Activated naive CD4-positive, alpha-beta T cell treated with anti-CD3 and anti-CD28 coated beads, Interleukin-2, amount 50 U/mL, for 24 hours (primary cell): Measurements from ENCODE around the gene CNPPD1.
A peak's percentile ranks its signal among the peaks of the same experiment; 100 is the strongest.

Experiments used
- H3K27ac Mint-ChIP-seq: one replicate; pipeline ENCODE4 v1.8.0; 2021; ENCODE audit warnings: mild to moderate bottlenecking, mixed read lengths
- H3K27me3 Mint-ChIP-seq: one replicate; pipeline ENCODE4 v1.8.0; 2021; ENCODE audit warnings: mixed read lengths
- H3K36me3 Mint-ChIP-seq: one replicate; pipeline ENCODE4 v1.8.0; 2021; ENCODE audit warnings: mixed read lengths
- H3K4me1 Mint-ChIP-seq: one replicate; pipeline ENCODE4 v1.8.0; 2021; ENCODE audit warnings: mixed read lengths
- H3K4me3 Mint-ChIP-seq: one replicate; pipeline ENCODE4 v1.8.0; 2021; ENCODE audit warnings: mild to moderate bottlenecking, mixed read lengths
- H3K9me3 Mint-ChIP-seq: one replicate; pipeline ENCODE4 v1.8.0; 2021; ENCODE audit warnings: mixed read lengths

Gene CNPPD1

GRCh38 chr2:219160186-219161017 is 16.3 kb downstream of the CNPPD1 start, which contains the start of gene NHEJ1:
Gene NHEJ1 (minus strand): TSS chr2:219160815. CDS start chr2:219158362, 2,453 bp downstream.
- peak within 1 kb of the TSS; percentile 100 for H3K27ac Mint-ChIP-seq
- H3K4me3 Mint-ChIP-seq = peak within 1 kb of the TSS; percentile 94
- H3K9me3 Mint-ChIP-seq = no peaks in the 10 kb centered on the region
- H3K27me3 Mint-ChIP-seq = no peaks in the 10 kb centered on the region
- H3K4me1 Mint-ChIP-seq = peaks cover 25% of the 10 kb centered on the region
- H3K36me3 Mint-ChIP-seq = peaks cover 2% of the 10 kb centered on the region

- Mint-ChIP-seq H3K27me3 (no peaks in the 10 kb centered on the region), H3K27ac (peak overlapping the region; percentile 91), H3K9me3 (no peaks in the 10 kb centered on the region), H3K4me3 (peak overlapping the region; percentile 94), H3K4me1 (peaks cover 25% of the 10 kb centered on the region), H3K36me3 (peaks cover 2% of the 10 kb centered on the region)
Measured at GRCh38 chr2:219159771-219160185, 16.9 kb downstream of the CNPPD1 start.

- Mint-ChIP-seq H3K9me3 (no peaks in the 10 kb centered on the region), H3K27me3 (no peaks in the 10 kb centered on the region), H3K36me3 (peaks cover 6% of the 10 kb centered on the region), H3K27ac (no peak overlapping the region), H3K4me1 (peaks cover 25% of the 10 kb centered on the region), H3K4me3 (peak overlapping the region; percentile 7)
Measured at GRCh38 chr2:219158586-219158985, 18.1 kb downstream of the CNPPD1 start.

GRCh38 chr2:219158025-219158424 is 18.7 kb downstream of the CNPPD1 start:
- H3K4me3 Mint-ChIP-seq = no peak overlapping the region
- no peaks in the 10 kb centered on the region for H3K27me3 Mint-ChIP-seq
- no peaks in the 10 kb centered on the region for H3K9me3 Mint-ChIP-seq
- H3K4me1 Mint-ChIP-seq = peaks cover 25% of the 10 kb centered on the region
- peaks cover 6% of the 10 kb centered on the region for H3K36me3 Mint-ChIP-seq
- no peak overlapping the region for H3K27ac Mint-ChIP-seq

GRCh38 chr2:219157396-219157795 is 19.3 kb downstream of the CNPPD1 start:
- no peak overlapping the region for H3K4me3 Mint-ChIP-seq
- no peaks in the 10 kb centered on the region for H3K27me3 Mint-ChIP-seq
- peaks cover 6% of the 10 kb centered on the region for H3K36me3 Mint-ChIP-seq
- H3K4me1 Mint-ChIP-seq = peaks cover 25% of the 10 kb centered on the region
- H3K9me3 Mint-ChIP-seq = no peaks in the 10 kb centered on the region
- H3K27ac Mint-ChIP-seq = no peak overlapping the region

GRCh38 chr2:219155054-219155644 is 21.6 kb downstream of the CNPPD1 start:
- Mint-ChIP-seq H3K4me1 (peaks cover 13% of the 10 kb centered on the region), H3K4me3 (no peak overlapping the region), H3K36me3 (peaks cover 9% of the 10 kb centered on the region), H3K27me3 (no peaks in the 10 kb centered on the region), H3K9me3 (no peaks in the 10 kb centered on the region), H3K27ac (no peak overlapping the region)

- H3K36me3 Mint-ChIP-seq = peaks cover 23% of the 10 kb centered on the region
- no peak overlapping the region for H3K27ac Mint-ChIP-seq
- H3K4me3 Mint-ChIP-seq = no peak overlapping the region
- no peaks in the 10 kb centered on the region for H3K27me3 Mint-ChIP-seq
- no peaks in the 10 kb centered on the region for H3K9me3 Mint-ChIP-seq
- H3K4me1 Mint-ChIP-seq = no peaks in the 10 kb centered on the region
Measured at GRCh38 chr2:219149667-219150066, 27.1 kb downstream of the CNPPD1 start.

- no peak overlapping the region for H3K4me3 Mint-ChIP-seq
- peaks cover 37% of the 10 kb centered on the region for H3K36me3 Mint-ChIP-seq
- H3K4me1 Mint-ChIP-seq = no peaks in the 10 kb centered on the region
Measured at GRCh38 chr2:219142329-219142728, 34.4 kb downstream of the CNPPD1 start.

GRCh38 chr2:219140722-219141121 is 36.0 kb downstream of the CNPPD1 start:
- Mint-ChIP-seq H3K27me3 (no peaks in the 10 kb centered on the region), H3K36me3 (peaks cover 31% of the 10 kb centered on the region), H3K9me3 (no peaks in the 10 kb centered on the region), H3K4me1 (no peaks in the 10 kb centered on the region), H3K4me3 (no peak overlapping the region), H3K27ac (no peak overlapping the region)

More at GRCh38 chr2:219142329-219142728, 34.4 kb downstream of the CNPPD1 start:
- Mint-ChIP-seq H3K27ac (no peak overlapping the region), H3K9me3 (no peaks in the 10 kb centered on the region), H3K27me3 (no peaks in the 10 kb centered on the region)

- Mint-ChIP-seq H3K36me3 (peaks cover 13% of the 10 kb centered on the region), H3K4me3 (no peak overlapping the region), H3K27ac (no peak overlapping the region), H3K9me3 (no peaks in the 10 kb centered on the region), H3K4me1 (peaks cover 1% of the 10 kb centered on the region), H3K27me3 (no peaks in the 10 kb centered on the region)
Measured at GRCh38 chr2:219133976-219134375, 42.7 kb downstream of the CNPPD1 start.

- H3K27ac Mint-ChIP-seq = no peak overlapping the region
- peaks cover 6% of the 10 kb centered on the region for H3K36me3 Mint-ChIP-seq
- H3K4me3 Mint-ChIP-seq = no peak overlapping the region
- H3K9me3 Mint-ChIP-seq = no peaks in the 10 kb centered on the region
- peaks cover 6% of the 10 kb centered on the region for H3K4me1 Mint-ChIP-seq
- H3K27me3 Mint-ChIP-seq = no peaks in the 10 kb centered on the region
Measured at GRCh38 chr2:219131744-219132143, 45.0 kb downstream of the CNPPD1 start.

GRCh38 chr2:219131327-219131726 is 45.4 kb downstream of the CNPPD1 start:
- H3K36me3 Mint-ChIP-seq = peaks cover 6% of the 10 kb centered on the region
- no peaks in the 10 kb centered on the region for H3K27me3 Mint-ChIP-seq
- no peak overlapping the region for H3K4me3 Mint-ChIP-seq
- no peaks in the 10 kb centered on the region for H3K9me3 Mint-ChIP-seq
- H3K4me1 Mint-ChIP-seq = peaks cover 6% of the 10 kb centered on the region
- no peak overlapping the region for H3K27ac Mint-ChIP-seq

- Mint-ChIP-seq H3K4me1 (peaks cover 19% of the 10 kb centered on the region), H3K27me3 (no peaks in the 10 kb centered on the region), H3K4me3 (no peak overlapping the region), H3K9me3 (no peaks in the 10 kb centered on the region), H3K36me3 (peaks cover 6% of the 10 kb centered on the region), H3K27ac (no peak overlapping the region)
Measured at GRCh38 chr2:219129589-219129988, 47.1 kb downstream of the CNPPD1 start.

GRCh38 chr2:219128396-219128795 is 48.3 kb downstream of the CNPPD1 start:
- no peaks in the 10 kb centered on the region for H3K27me3 Mint-ChIP-seq
- no peak overlapping the region for H3K4me3 Mint-ChIP-seq
- peaks cover 6% of the 10 kb centered on the region for H3K36me3 Mint-ChIP-seq
- no peaks in the 10 kb centered on the region for H3K9me3 Mint-ChIP-seq
- H3K4me1 Mint-ChIP-seq = peaks cover 30% of the 10 kb centered on the region
- H3K27ac Mint-ChIP-seq = no peak overlapping the region

GRCh38 chr2:219127037-219127635 is 49.6 kb downstream of the CNPPD1 start:
- no peaks in the 10 kb centered on the region for H3K9me3 Mint-ChIP-seq
- peaks cover 5% of the 10 kb centered on the region for H3K36me3 Mint-ChIP-seq
- no peak overlapping the region for H3K27ac Mint-ChIP-seq
- no peak overlapping the region for H3K4me3 Mint-ChIP-seq
- peaks cover 35% of the 10 kb centered on the region for H3K4me1 Mint-ChIP-seq
- no peaks in the 10 kb centered on the region for H3K27me3 Mint-ChIP-seq

- Mint-ChIP-seq H3K9me3 (no peaks in the 10 kb centered on the region), H3K27ac (no peak overlapping the region), H3K27me3 (no peaks in the 10 kb centered on the region), H3K4me3 (no peak overlapping the region), H3K36me3 (peaks cover 5% of the 10 kb centered on the region), H3K4me1 (peaks cover 35% of the 10 kb centered on the region)
Measured at GRCh38 chr2:219126555-219126954, 50.2 kb downstream of the CNPPD1 start.
